Measurements from ENCODE around the gene ZNF791. TPM values are rescaled to one million over a fixed set of nuclear protein-coding genes. Genes with fewer than 3 reads are reported as not detected.
"Not testable (repeated sequence)": the region's sequence is repeated elsewhere in the genome, so short reads cannot be mapped to it uniquely, and the experiment has no call there.

The ZNF791 gene
- total RNA-seq, 2 experiments from 2014 or later: 7.8 to 17.1 TPM

DNA sequence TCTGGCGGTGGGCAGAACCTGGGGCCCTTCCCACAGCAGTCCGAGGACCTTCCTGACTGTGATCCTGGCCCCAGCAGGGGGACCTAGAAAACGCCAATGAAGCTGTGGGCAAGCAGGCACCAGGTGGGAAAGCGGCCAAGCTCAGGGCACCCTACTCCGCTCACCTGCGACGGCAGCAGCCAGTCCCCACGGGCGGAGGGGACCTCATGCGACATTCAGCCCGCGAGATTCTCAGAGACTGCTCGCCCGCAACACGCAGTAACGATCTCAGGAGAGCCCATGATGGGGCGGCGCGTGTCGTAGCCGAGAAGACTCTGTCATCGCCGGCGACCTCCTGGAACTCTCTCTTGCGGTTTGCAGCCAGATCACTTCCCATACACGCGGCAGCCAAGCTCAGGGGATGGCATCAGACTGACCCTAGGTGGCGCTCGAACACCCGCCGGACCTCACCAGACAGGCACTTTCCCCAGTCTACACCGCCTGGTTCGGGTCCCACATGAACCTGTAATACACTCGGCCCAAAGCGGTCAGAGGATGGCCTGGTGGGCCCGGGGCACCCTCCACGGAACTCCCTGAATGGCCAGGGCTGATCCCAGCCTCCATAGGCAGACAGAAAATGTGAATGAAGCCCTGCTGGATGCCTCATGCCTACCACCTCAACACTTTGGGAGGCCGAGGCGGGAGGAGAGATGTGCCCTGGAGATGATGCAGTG is 29.3 kb downstream of the ZNF791 start:
- H2AFZ ChIP-seq (ENCODE audit: low read length): peak overlapping the region; percentile 2; the same call in 1 of the 2 replicates
- ChIA-PET CTCF (ENCODE audit: unreplicated experiment) (interaction anchor here (1.0 kb wide), 1 partner anchor 66 kb away, joined by 4 read pairs; no protein-coding TSS in a partner anchor), POLR2A (interaction anchor here (0.6 kb wide), 3 partner anchors 23 to 119 kb away, joined by 3 to 4 read pairs (median 3); no protein-coding TSS in a partner anchor)
- no peak overlapping the region for H3K4me3 ChIP-seq (ENCODE audit: low read depth, low read length, poor library complexity, severe bottlenecking)
- H3K36me3 ChIP-seq (ENCODE audit: insufficient read depth, low read length): no peaks in the 10 kb centered on the region
- H4K20me1 ChIP-seq (ENCODE audit: insufficient read depth, low read length): no peaks in the 10 kb centered on the region
- TF ChIP-seq EZH2phosphoT487 (IDR thresholded peaks at IDR 0.05; ENCODE audit: borderline replicate concordance, low read depth, low read length): no peak
- TF ChIP-seq, protein P1, sequence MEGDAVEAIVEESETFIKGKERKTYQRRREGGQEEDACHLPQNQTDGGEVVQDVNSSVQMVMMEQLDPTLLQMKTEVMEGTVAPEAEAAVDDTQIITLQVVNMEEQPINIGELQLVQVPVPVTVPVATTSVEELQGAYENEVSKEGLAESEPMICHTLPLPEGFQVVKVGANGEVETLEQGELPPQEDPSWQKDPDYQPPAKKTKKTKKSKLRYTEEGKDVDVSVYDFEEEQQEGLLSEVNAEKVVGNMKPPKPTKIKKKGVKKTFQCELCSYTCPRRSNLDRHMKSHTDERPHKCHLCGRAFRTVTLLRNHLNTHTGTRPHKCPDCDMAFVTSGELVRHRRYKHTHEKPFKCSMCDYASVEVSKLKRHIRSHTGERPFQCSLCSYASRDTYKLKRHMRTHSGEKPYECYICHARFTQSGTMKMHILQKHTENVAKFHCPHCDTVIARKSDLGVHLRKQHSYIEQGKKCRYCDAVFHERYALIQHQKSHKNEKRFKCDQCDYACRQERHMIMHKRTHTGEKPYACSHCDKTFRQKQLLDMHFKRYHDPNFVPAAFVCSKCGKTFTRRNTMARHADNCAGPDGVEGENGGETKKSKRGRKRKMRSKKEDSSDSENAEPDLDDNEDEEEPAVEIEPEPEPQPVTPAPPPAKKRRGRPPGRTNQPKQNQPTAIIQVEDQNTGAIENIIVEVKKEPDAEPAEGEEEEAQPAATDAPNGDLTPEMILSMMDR (conservative IDR thresholded peaks at IDR 0.05; ENCODE audit: low read length): peak; percentile 86
- H3K27ac ChIP-seq (ENCODE audit: low read depth, low read length, poor library complexity, severe bottlenecking): no peak overlapping the region
- H3K79me2 ChIP-seq (ENCODE audit: insufficient read depth, low read depth, low read length): no peaks in the 10 kb centered on the region
- H3K9me3 ChIP-seq (ENCODE audit: low read length): no peaks in the 10 kb centered on the region
- H3K9me2 ChIP-seq (ENCODE audit: insufficient read depth, low read length): no peaks in the 10 kb centered on the region
- peak overlapping the region; percentile 43; the same call in 1 of the 2 replicates for H3K4me2 ChIP-seq (ENCODE audit: low read length)
- BruUV-seq (replicated peaks): no TSS peak
- peak; percentile 83 for DNase-seq (ENCODE audit: low spot score)
- intact Hi-C loops (cut with micrococcal nuclease; ENCODE audit: unreplicated experiment): loop anchor here (1.0 to 2.0 kb wide), 2 partner anchors 32 to 75 kb away; no protein-coding TSS in a partner anchor
- peaks cover 6% of the 10 kb centered on the region for H3K4me1 ChIP-seq (ENCODE audit: insufficient read depth, low read length, poor library complexity, severe bottlenecking)

DNA sequence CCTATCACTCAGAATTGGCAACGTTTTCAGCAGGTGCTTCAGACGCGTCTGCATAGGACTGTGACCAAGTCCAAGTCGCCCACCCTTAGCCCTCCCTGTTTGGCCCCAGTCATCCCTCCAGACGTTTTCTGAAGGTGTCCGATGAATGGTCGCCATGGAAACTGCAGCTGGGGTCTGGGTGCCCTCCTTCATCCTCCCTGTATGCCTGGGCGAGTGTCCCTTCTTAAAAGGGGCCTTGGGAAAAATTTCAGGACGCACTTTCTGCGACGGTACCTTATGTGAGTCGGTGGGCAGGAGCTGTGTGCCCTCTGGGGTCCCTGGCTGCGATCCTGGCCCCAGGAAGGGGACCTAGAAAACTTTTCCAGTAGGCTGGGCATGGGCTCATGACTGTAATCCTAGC is 30.7 kb downstream of the ZNF791 start:
- Histone ChIP-seq H4K20me1 (ENCODE audit: insufficient read depth, low read length) (no peaks in the 10 kb centered on the region), H3K9me3 (ENCODE audit: low read length) (no peaks in the 10 kb centered on the region), H3K79me2 (ENCODE audit: insufficient read depth, low read depth, low read length) (no peaks in the 10 kb centered on the region), H3K36me3 (ENCODE audit: insufficient read depth, low read length) (no peaks in the 10 kb centered on the region), H3K4me2 (ENCODE audit: low read length) (no peak overlapping the region), H3K9me2 (ENCODE audit: insufficient read depth, low read length) (no peaks in the 10 kb centered on the region), H3K4me1 (ENCODE audit: insufficient read depth, low read length, poor library complexity, severe bottlenecking) (peaks cover 6% of the 10 kb centered on the region), H3K4me3 (ENCODE audit: low read depth, low read length, poor library complexity, severe bottlenecking) (no peak overlapping the region), H3K27ac (ENCODE audit: low read depth, low read length, poor library complexity, severe bottlenecking) (no peak overlapping the region), H2AFZ (ENCODE audit: low read length) (no peak overlapping the region)
- POLR2A ChIA-PET: no interaction called here
- intact Hi-C loops (cut with micrococcal nuclease; ENCODE audit: unreplicated experiment): loop anchor here (2.0 kb wide), 1 partner anchor 77 kb away; no protein-coding TSS in a partner anchor
- TF ChIP-seq, protein P1 (conservative IDR thresholded peaks at IDR 0.05; ENCODE audit: low read length): no peak
- TF ChIP-seq EZH2phosphoT487 (IDR thresholded peaks at IDR 0.05; ENCODE audit: borderline replicate concordance, low read depth, low read length): no peak
- BruUV-seq (replicated peaks): no TSS peak
- CTCF ChIA-PET (ENCODE audit: unreplicated experiment): no interaction called here
- no peak for DNase-seq (ENCODE audit: low spot score)

DNA sequence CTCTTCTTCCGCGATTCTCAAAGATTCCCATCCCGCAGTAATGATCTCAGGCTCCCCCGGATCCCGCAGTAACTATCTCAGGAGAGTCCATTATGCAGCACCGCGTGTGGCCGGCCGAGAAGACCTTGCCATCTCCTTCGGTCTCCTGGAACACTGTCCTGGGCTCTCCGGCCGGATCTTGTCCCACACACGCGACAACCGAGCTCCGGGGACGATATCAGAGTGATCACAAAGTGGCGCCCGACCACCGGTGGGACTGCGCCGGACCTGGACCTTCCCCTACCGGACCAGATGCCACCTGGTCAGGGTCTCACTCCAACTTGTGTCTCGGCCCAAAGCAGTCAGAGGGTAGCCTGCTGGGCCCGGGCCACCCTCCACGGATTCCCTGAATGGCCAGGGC is 31.8 kb downstream of the ZNF791 start:
- intact Hi-C loops (cut with micrococcal nuclease; ENCODE audit: unreplicated experiment): no loop called here
- no peak for DNase-seq (ENCODE audit: low spot score)
- H3K36me3 ChIP-seq (ENCODE audit: insufficient read depth, low read length): no peaks in the 10 kb centered on the region
- TF ChIP-seq, protein P1 (conservative IDR thresholded peaks at IDR 0.05; ENCODE audit: low read length): no peak
- no peak for TF ChIP-seq EZH2phosphoT487 (IDR thresholded peaks at IDR 0.05; ENCODE audit: borderline replicate concordance, low read depth, low read length)
- H3K4me1 ChIP-seq (ENCODE audit: insufficient read depth, low read length, poor library complexity, severe bottlenecking): peaks cover 6% of the 10 kb centered on the region
- H3K27ac ChIP-seq (ENCODE audit: low read depth, low read length, poor library complexity, severe bottlenecking): no peak overlapping the region
- ChIA-PET POLR2A (no interaction called here), CTCF (ENCODE audit: unreplicated experiment) (no interaction called here)
- BruUV-seq (replicated peaks): no TSS peak
- H3K9me2 ChIP-seq (ENCODE audit: insufficient read depth, low read length): no peaks in the 10 kb centered on the region
- H3K9me3 ChIP-seq (ENCODE audit: low read length): no peaks in the 10 kb centered on the region
- H4K20me1 ChIP-seq (ENCODE audit: insufficient read depth, low read length): no peaks in the 10 kb centered on the region
- H3K4me3 ChIP-seq (ENCODE audit: low read depth, low read length, poor library complexity, severe bottlenecking): no peak overlapping the region
- H2AFZ ChIP-seq (ENCODE audit: low read length): no peak overlapping the region
- H3K79me2 ChIP-seq (ENCODE audit: insufficient read depth, low read depth, low read length): no peaks in the 10 kb centered on the region
- H3K4me2 ChIP-seq (ENCODE audit: low read length): no peak overlapping the region

DNA sequence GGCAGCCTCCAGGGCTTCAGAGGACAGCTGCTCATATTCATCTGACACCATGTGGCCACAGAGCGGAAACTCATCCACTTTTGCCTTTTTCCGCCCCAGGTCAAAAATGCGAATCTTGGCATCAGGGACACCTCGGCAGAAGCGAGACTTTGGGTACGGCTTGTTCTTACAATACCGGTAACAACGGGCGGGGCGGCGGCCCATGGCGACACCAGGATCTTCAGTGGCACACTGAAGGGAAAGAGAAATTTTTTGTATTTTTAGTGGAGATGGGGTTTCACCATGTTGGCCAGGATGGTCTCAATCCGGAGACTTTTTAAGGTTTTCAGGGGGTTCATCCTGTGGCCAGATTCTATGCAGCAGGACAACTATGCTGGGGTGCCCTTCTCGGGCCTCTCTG is 33.0 kb downstream of the ZNF791 start:
- BruUV-seq (replicated peaks); POLR2A ChIA-PET: not testable (repeated sequence)

More for the DNA sequence above, 33.0 kb downstream of the ZNF791 start:
- DNase-seq (ENCODE audit: low spot score); H4K20me1 ChIP-seq (ENCODE audit: insufficient read depth, low read length); CTCF ChIA-PET (ENCODE audit: unreplicated experiment); H3K4me1 ChIP-seq (ENCODE audit: insufficient read depth, low read length, poor library complexity, severe bottlenecking); H3K4me2 ChIP-seq (ENCODE audit: low read length); H3K9me2 ChIP-seq (ENCODE audit: insufficient read depth, low read length); H3K79me2 ChIP-seq (ENCODE audit: insufficient read depth, low read depth, low read length); H3K27ac ChIP-seq (ENCODE audit: low read depth, low read length, poor library complexity, severe bottlenecking); H3K9me3 ChIP-seq (ENCODE audit: low read length); H3K4me3 ChIP-seq (ENCODE audit: low read depth, low read length, poor library complexity, severe bottlenecking); H3K36me3 ChIP-seq (ENCODE audit: insufficient read depth, low read length); H2AFZ ChIP-seq (ENCODE audit: low read length); intact Hi-C loops (cut with micrococcal nuclease; ENCODE audit: unreplicated experiment): not testable (repeated sequence)
